HS-27A (cell line): ENCODE data around the gene ZBTB26.
"Not testable (repeated sequence)": the region's sequence is repeated elsewhere in the genome, so short reads cannot be mapped to it uniquely, and the experiment has no call there.

ENCODE experiments used
- DNase-seq: peaks from one replicate; pipeline ENCODE4 v3.0.0-alpha.2; 2012; ENCODE audit warnings: low read depth, missing footprints

Gene ZBTB26

DNA sequence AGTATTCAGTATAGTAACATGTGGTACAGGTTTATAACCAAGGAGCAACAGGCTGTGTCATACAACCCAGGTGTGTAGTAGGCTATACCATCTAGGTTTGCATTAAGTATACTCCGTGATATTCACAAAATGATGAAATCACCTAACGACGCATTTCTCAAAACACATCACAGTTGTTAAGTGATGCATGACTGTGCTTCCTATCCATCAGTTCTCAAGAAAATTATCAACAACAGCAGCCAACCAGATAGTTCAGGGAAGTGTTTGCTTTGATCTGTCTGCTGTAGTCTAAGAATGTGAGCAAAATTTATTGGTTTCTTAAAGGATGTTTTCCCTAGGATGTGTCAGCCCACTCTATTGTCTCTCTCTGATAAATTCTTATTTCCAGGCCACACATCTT is 7.4 kb downstream of the ZBTB26 start:
- DNase-seq: no peak

- DNase-seq: no peak
Measured at GRCh38 chr9:122922713-122923112, 8.6 kb downstream of the ZBTB26 start.

DNA sequence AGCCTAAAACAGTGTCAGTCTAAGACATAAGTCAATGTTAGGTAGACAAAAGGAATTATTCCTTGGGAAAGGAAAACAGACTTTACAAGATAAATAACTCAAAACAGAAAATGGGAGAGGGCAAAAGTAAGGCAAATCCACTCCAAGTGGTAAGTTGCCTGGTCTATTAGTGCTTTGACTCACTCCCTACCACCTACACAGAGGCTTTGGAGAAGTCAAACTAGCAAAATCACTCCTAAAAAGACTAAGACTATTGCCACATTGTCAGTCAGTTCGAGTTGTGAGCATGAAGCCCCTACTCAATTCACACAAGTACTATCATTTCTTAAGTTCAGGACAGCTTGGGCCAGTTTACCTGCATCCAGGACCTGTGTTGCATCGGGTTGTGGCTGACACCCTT is 13.0 kb downstream of the ZBTB26 start:
- no peak for DNase-seq

DNA sequence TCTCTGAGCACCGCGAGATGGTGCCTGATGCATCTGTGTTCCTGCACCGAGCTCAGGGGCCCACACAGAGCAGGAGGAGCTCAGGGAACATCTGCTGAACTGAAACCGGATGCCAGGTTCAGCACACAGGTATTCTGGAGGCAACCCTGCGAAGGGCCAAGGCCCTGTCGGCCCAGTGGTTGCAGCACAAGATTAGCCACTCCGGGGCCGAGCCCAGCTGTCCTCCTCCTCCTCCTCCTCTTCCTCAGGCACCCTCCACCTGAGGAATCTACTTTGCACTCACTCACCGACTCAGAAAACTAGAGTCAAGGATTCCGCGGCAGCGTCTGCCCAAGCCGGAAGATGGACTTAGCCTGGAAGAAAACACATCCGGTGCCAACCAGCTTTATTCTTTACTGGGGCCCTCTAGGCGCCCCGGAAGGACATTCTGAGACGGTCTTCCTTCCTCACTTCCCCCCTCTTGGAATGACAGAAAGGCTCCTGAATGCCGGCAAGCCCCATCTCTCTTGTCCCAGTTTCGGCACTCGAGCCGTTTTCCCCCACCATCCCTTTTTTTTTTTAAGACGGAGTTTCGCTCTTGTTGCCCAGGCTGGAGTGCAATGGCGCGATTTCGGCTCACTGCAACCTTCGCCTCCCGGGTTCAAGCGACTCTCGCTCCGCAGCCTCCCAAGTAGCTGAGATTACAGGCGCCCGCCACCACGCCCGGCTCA is 18.2 kb downstream of the ZBTB26 start, which contains the start of gene ZBTB6:
ZBTB6 (minus strand) TSS at position 360 of the 710 bp plus-strand sequence. CDS start 1,251 bp downstream, outside the sequence.
- DNase-seq: peak; percentile 59

- DNase-seq: no peak
Measured at GRCh38 chr9:122912671-122912963, 18.7 kb downstream of the ZBTB26 start.

GRCh38 chr9:122906122-122906521 is 25.2 kb downstream of the ZBTB26 start:
- not testable (repeated sequence) for DNase-seq

DNA sequence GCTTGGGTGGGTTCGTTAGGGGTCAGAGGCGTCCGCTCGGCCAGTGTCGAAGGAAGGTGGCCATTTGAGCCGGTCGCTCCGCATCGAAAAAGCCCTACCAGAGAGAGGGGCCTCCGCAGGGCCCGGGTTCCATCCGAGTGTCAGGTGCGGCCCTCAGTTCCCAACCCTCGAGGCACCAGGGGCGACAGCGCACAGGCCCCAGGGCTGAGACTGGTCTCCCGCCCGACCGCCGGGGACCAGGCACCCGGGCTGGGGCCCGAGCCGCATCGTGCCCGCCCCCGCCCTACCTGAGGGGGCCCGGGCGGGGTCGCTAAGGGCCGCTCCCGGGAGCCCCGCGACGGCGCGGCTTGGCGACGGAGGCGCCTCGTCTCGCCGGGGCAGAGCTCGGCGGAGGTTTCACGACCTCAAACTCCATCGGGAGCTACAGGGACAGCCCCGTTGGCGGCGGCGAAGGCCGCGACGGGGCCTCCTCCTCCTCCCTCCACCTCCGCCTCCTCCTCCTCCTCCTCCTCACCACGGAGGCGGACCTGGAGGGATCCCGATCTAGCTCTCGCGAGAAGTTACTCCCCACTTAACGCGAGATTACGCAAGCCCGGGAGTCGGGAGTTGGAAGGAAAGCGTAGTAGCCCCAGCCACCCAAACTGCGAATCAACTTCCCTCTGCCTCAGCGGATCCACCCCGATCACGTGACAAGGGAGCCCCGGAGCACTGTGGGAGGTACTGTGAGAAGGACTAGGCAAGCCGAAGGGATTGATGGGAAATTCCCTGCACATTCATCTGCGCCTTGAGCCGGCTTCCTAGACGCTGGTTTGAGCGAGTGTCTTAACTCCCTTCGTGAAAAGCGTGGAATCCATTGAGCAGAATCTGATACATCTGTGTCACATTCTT is 26.2 kb downstream of the ZBTB26 start, which contains the start of gene RC3H2:
RC3H2 (minus strand) TSS at position 537 of the 888 bp plus-strand sequence. CDS start 7,850 bp downstream, outside the sequence.
- DNase-seq: peak; percentile 98

DNA sequence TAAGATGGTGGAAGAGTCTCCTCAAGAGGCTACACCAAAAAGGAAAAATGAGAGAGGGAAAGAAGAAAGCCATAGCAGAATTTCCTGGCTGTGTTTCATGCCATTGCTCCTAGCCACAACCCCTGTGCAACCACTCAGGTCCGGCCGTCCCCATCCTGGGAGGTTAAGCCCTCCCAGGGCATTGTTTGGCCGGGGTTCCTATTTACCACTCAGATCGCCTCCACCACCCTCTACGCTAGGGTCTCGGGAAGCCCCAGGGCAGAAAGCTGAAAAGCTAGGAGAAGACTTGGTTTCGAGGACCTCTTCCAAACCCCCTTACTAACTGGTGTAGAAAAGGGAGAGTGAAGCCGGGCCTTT is 26.9 kb downstream of the ZBTB26 start:
- peak; percentile 33 for DNase-seq

GRCh38 chr9:122900791-122901190 is 30.5 kb downstream of the ZBTB26 start:
- no peak for DNase-seq

DNA sequence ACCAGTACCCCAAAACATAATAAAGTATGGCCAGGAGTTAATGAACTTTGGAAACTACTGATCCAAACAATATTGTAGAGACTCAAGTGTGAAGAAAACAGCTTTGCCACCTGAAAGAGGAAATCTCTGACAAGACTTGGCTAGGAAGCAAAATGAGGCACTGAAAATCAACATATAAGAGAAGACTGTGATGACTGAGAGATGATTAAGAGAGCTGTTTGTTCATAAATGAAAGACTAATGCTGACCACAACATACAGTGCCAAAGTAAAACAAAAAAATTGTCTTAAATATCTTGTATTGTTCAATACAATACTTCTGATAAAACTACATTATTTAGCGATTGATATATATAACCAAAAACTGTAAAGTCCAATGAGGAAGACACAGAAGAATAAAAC is 33.3 kb downstream of the ZBTB26 start:
- no peak for DNase-seq

GRCh38 chr9:122888480-122888879 is 42.8 kb downstream of the ZBTB26 start:
- DNase-seq: no peak

- DNase-seq: no peak
Measured at GRCh38 chr9:122883125-122883524, 48.2 kb downstream of the ZBTB26 start.

- DNase-seq: no peak
Measured at GRCh38 chr9:122879443-122879842, 51.9 kb downstream of the ZBTB26 start.

- no peak for DNase-seq
Measured at GRCh38 chr9:122875523-122875922, 55.8 kb downstream of the ZBTB26 start.

DNA sequence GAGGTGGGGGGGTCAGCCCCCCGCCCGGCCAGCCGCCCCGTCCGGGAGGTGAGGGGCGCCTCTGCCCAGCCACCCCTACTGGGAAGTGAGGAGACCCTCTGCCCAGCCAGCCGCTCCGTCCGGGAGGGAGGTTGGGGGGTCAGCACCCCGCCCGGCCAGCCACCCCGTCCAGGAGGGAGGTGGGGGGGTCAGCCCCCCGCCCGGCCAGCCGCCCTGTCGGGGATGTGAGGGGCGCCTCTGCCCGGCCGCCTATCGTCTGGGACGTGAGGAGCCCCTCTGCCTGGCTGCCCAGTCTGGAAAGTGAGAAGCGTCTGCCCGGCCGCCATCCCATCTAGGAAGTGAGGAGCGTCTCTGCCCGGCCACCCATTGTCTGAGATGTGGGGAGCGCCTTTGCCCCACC is 64.0 kb downstream of the ZBTB26 start:
- not testable (repeated sequence) for DNase-seq

GRCh38 chr9:122866079-122866478 is 65.2 kb downstream of the ZBTB26 start:
- DNase-seq: no peak
